ENCODE results near the gene ABI3BP. TPM values are rescaled to one million over a fixed set of nuclear protein-coding genes. Genes with fewer than 3 reads are reported as not detected.

The ABI3BP gene
- total RNA-seq, 5 donors from 2014 or later (not counting 1 experiment from before 2014, with no cell fraction given): 0.18 to 0.66 (median 0.43) TPM; not detected in 2

DNA sequence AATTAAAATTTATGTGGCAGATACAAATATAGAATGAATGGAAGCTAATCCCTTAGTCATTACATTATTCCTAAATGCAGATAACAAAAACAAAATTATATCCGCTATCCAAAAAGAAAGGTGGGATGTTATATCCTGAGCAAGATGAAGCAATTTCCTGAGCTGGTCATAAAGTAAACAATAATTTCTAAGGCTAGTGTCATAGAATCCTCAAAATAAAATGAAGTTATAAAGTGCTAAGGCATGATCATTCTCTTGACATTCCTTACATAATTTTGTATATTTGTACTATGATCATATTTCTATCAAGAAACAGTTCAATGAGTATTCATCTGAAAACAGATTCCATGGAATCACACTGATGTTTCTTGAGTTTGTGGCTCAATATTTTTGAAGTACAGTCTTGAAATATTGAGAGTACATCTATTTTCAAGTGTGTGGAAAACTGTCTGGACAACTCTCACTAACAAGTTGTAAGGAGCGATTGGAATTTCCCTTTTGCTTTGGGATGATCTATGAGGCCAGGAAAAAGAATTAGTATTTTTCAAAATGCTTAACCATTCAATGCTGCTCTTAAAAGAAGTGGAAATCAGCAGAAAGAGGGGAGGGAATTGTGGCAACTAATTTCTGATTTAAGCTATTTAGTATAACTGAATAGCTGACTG is 92.4 kb downstream of the ABI3BP start:
- Histone ChIP-seq H3K27ac (ENCODE audit: low read length) (no peak overlapping the region), H3K4me1 (ENCODE audit: control insufficient read depth in 1 of 2, extremely low read depth in 1 of 2, insufficient read depth in 2 of 2, low read length in 2 of 2) (no peaks in the 10 kb centered on the region), H3K36me3 (ENCODE audit: control insufficient read depth in 2 of 2, extremely low read depth in 1 of 2, insufficient read depth in 1 of 2, low read length in 1 of 2) (no peaks in the 10 kb centered on the region), H3K4me3 (ENCODE audit: control insufficient read depth in 1 of 2, extremely low read depth in 1 of 2, low read length in 1 of 2) (no peak overlapping the region), H3K9me3 (no peaks in the 10 kb centered on the region), H3K27me3 (replicated peaks in 1 of 2; ENCODE audit: control insufficient read depth in 2 of 2, extremely low read depth in 1 of 2, insufficient read depth in 2 of 2, low read length in 1 of 2) (no peaks in the 10 kb centered on the region)
- Mint-ChIP-seq H3K36me3 (no peaks in the 10 kb centered on the region), H3K9me3 (peaks cover 0 to 6% (median 4%) of the 10 kb centered on the region in 3 donors), H3K27ac (no peak overlapping the region), H3K4me1 (peaks cover 0 to 13% (median 9%) of the 10 kb centered on the region in 3 donors), H3K4me3 (no peak overlapping the region), H3K27me3 (peaks cover 5 to 7% of the 10 kb centered on the region in 2 donors)
- CTCF ChIA-PET: no interaction called here
- POLR2A ChIA-PET: no interaction called here
- no CpG with 5 or more reads among the region's 2 CpGs for WGBS (ENCODE audit: insufficient coverage)
- no peak for DNase-seq
- ATAC-seq (replicated peaks in 1 of 4): no peak

DNA sequence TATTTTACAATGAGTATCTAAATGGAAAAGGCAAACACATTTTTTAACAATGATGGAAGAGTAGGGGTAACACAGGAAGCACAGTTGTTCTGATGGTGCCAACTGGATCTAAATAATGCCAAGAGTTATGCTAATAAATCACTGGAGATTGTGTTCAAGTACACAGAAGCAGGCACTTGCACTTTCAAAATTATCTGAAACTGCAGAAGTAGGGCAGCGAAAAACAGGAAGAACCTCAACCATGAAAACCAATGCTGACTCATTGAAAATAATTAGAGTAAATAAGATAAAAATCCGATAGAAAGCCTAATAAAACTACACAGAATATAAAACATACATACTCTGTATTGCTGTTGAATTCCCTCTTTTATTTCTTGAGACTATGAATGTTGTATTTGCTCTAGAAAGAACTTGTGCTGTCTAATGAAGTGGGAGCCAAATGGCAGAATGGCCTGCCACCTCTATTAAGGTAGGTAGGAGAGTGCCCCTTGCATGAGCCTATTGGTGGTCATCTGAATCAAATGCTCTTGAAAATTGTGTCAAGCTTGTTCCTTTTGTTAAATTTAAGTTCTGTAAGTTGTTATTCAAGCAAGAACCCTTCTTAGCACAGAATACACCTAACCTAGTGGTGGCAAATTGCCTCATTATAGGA is 93.7 kb downstream of the ABI3BP start:
- POLR2A ChIA-PET: no interaction called here
- Histone ChIP-seq H3K36me3 (ENCODE audit: control insufficient read depth in 2 of 2, extremely low read depth in 1 of 2, insufficient read depth in 1 of 2, low read length in 1 of 2) (no peaks in the 10 kb centered on the region), H3K4me1 (ENCODE audit: control insufficient read depth in 1 of 2, extremely low read depth in 1 of 2, insufficient read depth in 2 of 2, low read length in 2 of 2) (no peaks in the 10 kb centered on the region), H3K27me3 (replicated peaks in 1 of 2; ENCODE audit: control insufficient read depth in 2 of 2, extremely low read depth in 1 of 2, insufficient read depth in 2 of 2, low read length in 1 of 2) (no peaks in the 10 kb centered on the region), H3K4me3 (ENCODE audit: control insufficient read depth in 1 of 2, extremely low read depth in 1 of 2, low read length in 1 of 2) (no peak overlapping the region), H3K27ac (ENCODE audit: low read length) (no peak overlapping the region), H3K9me3 (no peaks in the 10 kb centered on the region)
- Mint-ChIP-seq H3K4me3 (no peak overlapping the region), H3K4me1 (peaks cover 0 to 13% (median 9%) of the 10 kb centered on the region in 3 donors), H3K27ac (no peak overlapping the region), H3K36me3 (no peaks in the 10 kb centered on the region), H3K9me3 (peaks cover 0 to 6% (median 4%) of the 10 kb centered on the region in 3 donors), H3K27me3 (peaks cover 5 to 7% of the 10 kb centered on the region in 2 donors)
- DNase-seq (no peak), ATAC-seq (replicated peaks in 1 of 4) (no peak)
- no CpG with 5 or more reads among the region's 2 CpGs for WGBS (ENCODE audit: insufficient coverage)
- CTCF ChIA-PET: no interaction called here

DNA sequence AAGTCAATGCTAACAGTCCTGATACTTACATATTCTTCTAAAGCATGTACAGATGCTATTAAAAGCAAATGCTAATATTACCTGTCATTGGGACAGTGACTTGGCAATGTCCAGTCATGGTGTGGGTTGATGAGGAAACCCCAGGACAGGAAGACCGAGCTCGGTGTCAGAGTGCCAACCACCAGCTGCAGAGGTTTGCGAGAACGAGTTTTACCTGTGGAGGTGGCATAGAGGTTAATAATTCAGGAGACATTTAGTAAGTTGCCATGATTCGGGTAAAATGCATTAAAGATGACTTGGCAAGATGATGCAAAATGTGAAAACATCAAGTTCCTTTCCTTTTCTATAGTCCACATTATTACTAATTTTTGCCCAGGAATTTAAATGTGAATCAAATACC is 94.5 kb downstream of the ABI3BP start:
- no peaks in the 10 kb centered on the region for H3K9me3 Mint-ChIP-seq
- no peak overlapping the region for H3K4me3 Mint-ChIP-seq
- H3K27ac Mint-ChIP-seq: no peak overlapping the region
- Histone ChIP-seq H3K4me3 (ENCODE audit: control insufficient read depth in 1 of 2, extremely low read depth in 1 of 2, low read length in 1 of 2) (no peak overlapping the region), H3K9me3 (no peaks in the 10 kb centered on the region), H3K36me3 (ENCODE audit: control insufficient read depth in 2 of 2, extremely low read depth in 1 of 2, insufficient read depth in 1 of 2, low read length in 1 of 2) (no peaks in the 10 kb centered on the region), H3K27ac (ENCODE audit: low read length) (no peak overlapping the region), H3K27me3 (replicated peaks in 1 of 2; ENCODE audit: control insufficient read depth in 2 of 2, extremely low read depth in 1 of 2, insufficient read depth in 2 of 2, low read length in 1 of 2) (no peaks in the 10 kb centered on the region), H3K4me1 (ENCODE audit: control insufficient read depth in 1 of 2, extremely low read depth in 1 of 2, insufficient read depth in 2 of 2, low read length in 2 of 2) (no peaks in the 10 kb centered on the region)
- H3K4me1 Mint-ChIP-seq: peaks cover 0 to 13% (median 9%) of the 10 kb centered on the region in 3 donors
- POLR2A ChIA-PET: no interaction called here
- peaks cover 8 to 9% of the 10 kb centered on the region in 2 donors for H3K27me3 Mint-ChIP-seq
- no peaks in the 10 kb centered on the region for H3K36me3 Mint-ChIP-seq
- WGBS (ENCODE audit: insufficient coverage): 48% methylated on average over 4 of the region's 5 CpGs
- CTCF ChIA-PET: no interaction called here
- DNase-seq: no peak
- no peak for ATAC-seq (replicated peaks in 1 of 4)

DNA sequence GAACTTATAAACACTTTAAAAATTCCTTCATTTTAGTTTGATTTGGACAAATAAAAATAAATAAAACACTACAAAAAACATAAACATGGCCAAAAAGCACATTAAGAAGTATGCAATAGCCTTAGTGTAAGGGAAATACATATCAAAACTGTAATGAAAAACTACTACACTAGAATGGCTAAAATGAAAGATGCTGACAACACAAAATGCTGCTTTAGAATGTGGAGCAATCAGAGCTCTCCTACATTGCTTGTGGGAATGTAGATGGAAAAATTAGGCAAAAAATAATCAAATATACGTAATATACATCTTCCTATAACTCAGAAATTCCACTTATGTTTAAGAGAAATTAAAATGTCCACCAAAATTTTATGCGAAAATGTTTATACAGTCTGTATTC is 96.2 kb downstream of the ABI3BP start:
- Histone ChIP-seq H3K9me3 (no peaks in the 10 kb centered on the region), H3K4me3 (ENCODE audit: control insufficient read depth in 1 of 2, extremely low read depth in 1 of 2, low read length in 1 of 2) (no peak overlapping the region), H3K36me3 (ENCODE audit: control insufficient read depth in 2 of 2, extremely low read depth in 1 of 2, insufficient read depth in 1 of 2, low read length in 1 of 2) (no peaks in the 10 kb centered on the region), H3K27me3 (replicated peaks in 1 of 2; ENCODE audit: control insufficient read depth in 2 of 2, extremely low read depth in 1 of 2, insufficient read depth in 2 of 2, low read length in 1 of 2) (no peaks in the 10 kb centered on the region), H3K4me1 (ENCODE audit: control insufficient read depth in 1 of 2, extremely low read depth in 1 of 2, insufficient read depth in 2 of 2, low read length in 2 of 2) (no peaks in the 10 kb centered on the region), H3K27ac (ENCODE audit: low read length) (no peak overlapping the region)
- DNase-seq: no peak
- H3K4me1 Mint-ChIP-seq: peaks cover 0 to 13% (median 9%) of the 10 kb centered on the region in 3 donors
- H3K27ac Mint-ChIP-seq: no peak overlapping the region
- no CpG with 5 or more reads among the region's 2 CpGs for WGBS (ENCODE audit: insufficient coverage)
- no peaks in the 10 kb centered on the region for H3K36me3 Mint-ChIP-seq
- ATAC-seq (replicated peaks in 1 of 4): no peak
- H3K27me3 Mint-ChIP-seq: peaks cover 12 to 20% of the 10 kb centered on the region in 2 donors
- H3K4me3 Mint-ChIP-seq: no peak overlapping the region
- POLR2A ChIA-PET: no interaction called here
- no peaks in the 10 kb centered on the region for H3K9me3 Mint-ChIP-seq
- CTCF ChIA-PET: no interaction called here

DNA sequence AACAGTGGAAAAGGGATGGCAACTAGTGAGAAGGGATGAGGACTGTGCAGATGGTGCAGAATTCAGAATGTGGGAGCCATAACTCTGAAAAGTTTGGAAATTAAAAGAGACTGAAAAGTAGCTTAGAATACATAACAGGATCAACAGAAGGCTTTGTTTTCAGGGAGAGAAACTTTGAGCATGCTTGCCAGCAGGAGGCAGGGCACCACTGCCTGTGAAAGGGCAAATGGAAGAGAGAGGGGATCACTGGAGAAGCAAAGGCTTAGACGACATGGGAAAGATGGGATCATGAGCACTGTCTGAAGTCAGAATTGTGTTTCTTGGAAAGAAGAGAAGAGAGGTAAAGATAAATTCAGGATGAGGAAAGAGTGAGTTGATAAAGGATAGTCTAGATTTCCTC is 99.6 kb downstream of the ABI3BP start:
- no peaks in the 10 kb centered on the region for H3K9me3 ChIP-seq
- peaks cover 0 to 4% (median 4%) of the 10 kb centered on the region in 3 donors for H3K4me1 Mint-ChIP-seq
- CTCF ChIA-PET: interaction anchor here in 1 of 2 donors (0.6 kb wide), 1 partner anchor 19 kb away, joined by 3 read pairs; no protein-coding TSS in a partner anchor
- H3K9me3 Mint-ChIP-seq: no peaks in the 10 kb centered on the region
- 76% methylated on average over 1 of the region's 1 CpG for WGBS (ENCODE audit: insufficient coverage)
- H3K27ac Mint-ChIP-seq: no peak overlapping the region
- no peak overlapping the region for H3K4me3 Mint-ChIP-seq
- no peaks in the 10 kb centered on the region for H3K36me3 ChIP-seq (ENCODE audit: control insufficient read depth in 2 of 2, extremely low read depth in 1 of 2, insufficient read depth in 1 of 2, low read length in 1 of 2)
- no peak for ATAC-seq (replicated peaks in 1 of 4)
- no peaks in the 10 kb centered on the region for H3K4me1 ChIP-seq (ENCODE audit: control insufficient read depth in 1 of 2, extremely low read depth in 1 of 2, insufficient read depth in 2 of 2, low read length in 2 of 2)
- H3K27ac ChIP-seq (ENCODE audit: low read length): no peak overlapping the region
- POLR2A ChIA-PET: no interaction called here
- no peaks in the 10 kb centered on the region for H3K27me3 ChIP-seq (replicated peaks in 1 of 2; ENCODE audit: control insufficient read depth in 2 of 2, extremely low read depth in 1 of 2, insufficient read depth in 2 of 2, low read length in 1 of 2)
- H3K27me3 Mint-ChIP-seq: peaks cover 22 to 29% of the 10 kb centered on the region in 2 donors
- DNase-seq: no peak
- no peaks in the 10 kb centered on the region for H3K36me3 Mint-ChIP-seq
- no peak overlapping the region for H3K4me3 ChIP-seq (ENCODE audit: control insufficient read depth in 1 of 2, extremely low read depth in 1 of 2, low read length in 1 of 2)

DNA sequence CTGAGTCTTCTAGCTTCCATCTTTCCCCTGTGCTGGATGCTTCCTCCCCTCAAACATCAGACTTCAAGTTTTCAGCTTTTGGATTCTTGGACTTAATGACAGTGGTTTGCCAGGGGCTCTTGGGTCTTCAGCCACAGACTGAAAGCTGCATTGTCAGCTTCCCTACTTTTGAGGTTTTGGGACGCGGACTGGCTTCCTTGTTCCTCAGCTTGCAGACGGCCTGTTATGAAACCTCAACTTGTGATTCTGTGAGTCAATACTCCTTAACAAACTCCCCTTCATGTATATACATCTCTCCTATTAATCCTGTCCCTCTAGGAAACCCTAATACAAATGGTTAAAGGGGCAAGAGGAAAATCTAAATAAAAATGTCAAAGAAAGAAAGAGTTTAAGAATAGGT is 100.1 kb downstream of the ABI3BP start:
- Histone ChIP-seq H3K9me3 (no peaks in the 10 kb centered on the region), H3K36me3 (ENCODE audit: control insufficient read depth in 2 of 2, extremely low read depth in 1 of 2, insufficient read depth in 1 of 2, low read length in 1 of 2) (no peaks in the 10 kb centered on the region), H3K4me3 (ENCODE audit: control insufficient read depth in 1 of 2, extremely low read depth in 1 of 2, low read length in 1 of 2) (no peak overlapping the region), H3K27me3 (replicated peaks in 1 of 2; ENCODE audit: control insufficient read depth in 2 of 2, extremely low read depth in 1 of 2, insufficient read depth in 2 of 2, low read length in 1 of 2) (no peaks in the 10 kb centered on the region), H3K4me1 (ENCODE audit: control insufficient read depth in 1 of 2, extremely low read depth in 1 of 2, insufficient read depth in 2 of 2, low read length in 2 of 2) (no peaks in the 10 kb centered on the region), H3K27ac (ENCODE audit: low read length) (no peak overlapping the region)
- CTCF ChIA-PET: no interaction called here
- DNase-seq (no peak), ATAC-seq (replicated peaks in 1 of 4) (no peak)
- peaks cover 22 to 29% of the 10 kb centered on the region in 2 donors for H3K27me3 Mint-ChIP-seq
- POLR2A ChIA-PET: no interaction called here
- no peak overlapping the region for H3K4me3 Mint-ChIP-seq
- H3K4me1 Mint-ChIP-seq: no peaks in the 10 kb centered on the region
- no peaks in the 10 kb centered on the region for H3K9me3 Mint-ChIP-seq
- no peaks in the 10 kb centered on the region for H3K36me3 Mint-ChIP-seq
- WGBS (ENCODE audit: insufficient coverage): no CpG with 5 or more reads among the region's 3 CpGs
- H3K27ac Mint-ChIP-seq: no peak overlapping the region
